Heart left ventricle (tissue), 13 donors: ENCODE measurements around the gene EXOSC10.

Experiments used
- CTCF ChIP-seq, 12 donors: fragments of 200-600 bp; sonication (generic) in 4 of 12; IDR thresholded peaks; one replicate each; pipeline versions ENCODE4 v1.5.0 to v1.8.0; 2018 to 2022; ENCODE audit warnings: antibody characterized with exemption in 12 of 12, mild to moderate bottlenecking in 5 of 12
- POLR2A ChIP-seq, 2 donors: fragments of 450-650 bp; IDR thresholded peaks; one replicate each; pipeline ENCODE4 v1.6.1; 2017; ENCODE audit warnings: antibody characterized with exemption in 2 of 2, mild to moderate bottlenecking in 2 of 2, moderate library complexity in 2 of 2
- donor health status: ischemic (EF 13 %, LVEDD 7.1; RV severe dilation, severe dysfunction).
- donor health status: DM: no; HTN: yes; CAD: no.
- donor health status: DM: no; HTN: no; CAD: no.
- donor health status: ischemic (EF 25% LVEDD 6.9; RV normal size, moderate dysfunction).
- donor health status: ischemic (EF 25% LVEDD 5.7; RV mildly dilated, moderate dysfunction).
- donor health status: ischemic (EF 35%, LVEDD 5.7; RV mildly dilated, moderate dysfunction).
- donor health status: nonischemic (EF 11% LVEDD 7.7; RV severe dilation, severe dysfunction).
- donor health status: DM: yes; HTN: yes; CAD: no.
- donor health status: PGD.
- donor health status: ischemic (EF 29% LVEDD 5.4; RV normal size, mild dysfunction).
- donor health status: nonischemic (EF 23%, LVEDD 6.1; RV moderate dilation, normal function).

- no peak for TF ChIP-seq POLR2A (IDR thresholded peaks at IDR 0.05)
- TF ChIP-seq CTCF (IDR thresholded peaks at IDR 0.05), result no peak
These were observed 27.3 kb downstream of the EXOSC10 start for GRCh38 chr1:11072216-11072917.
